Neural progenitor cell (in vitro differentiated cells): ENCODE results near the gene NEK4. TPM values are rescaled to one million over a fixed set of nuclear protein-coding genes. Genes with fewer than 3 reads are reported as not detected.

Experiments used
- DNase-seq: peaks from one replicate; pipeline ENCODE4 v3.0.0-alpha.2; 2016; ENCODE audit warnings: low spot score
- H2AFZ ChIP-seq: fragments of 200-600 bp; sonication (generic); replicated peaks from 2 replicates; pipeline ENCODE4 v1.6.1; 2016; ENCODE audit warnings: antibody characterized with exemption
- H3F3A ChIP-seq: fragments of 200-600 bp; sonication (generic); 2 replicates; pipeline ENCODE4 v1.6.1; 2016; ENCODE audit warnings: antibody characterized with exemption, low read depth
- H3K27ac ChIP-seq: fragments of 200-600 bp; sonication (generic); 2 replicates; pipeline ENCODE4 v1.5.1; 2016; ENCODE audit warnings: mild to moderate bottlenecking
- H3K27me3 ChIP-seq: fragments of 200-600 bp; sonication (generic); 2 replicates; pipeline ENCODE4 v1.6.1; 2016; ENCODE audit warnings: mild to moderate bottlenecking, moderate library complexity
- H3K36me3 ChIP-seq: fragments of 200-600 bp; sonication (generic); 2 replicates; pipeline ENCODE4 v1.5.1; 2016
- H3K4me1 ChIP-seq: fragments of 200-600 bp; sonication (generic); 2 replicates; pipeline ENCODE4 v1.6.1; 2016; ENCODE audit warnings: mixed run types
- H3K4me2 ChIP-seq: fragments of 200-600 bp; sonication (generic); 2 replicates; pipeline ENCODE4 v1.6.1; 2016
- H3K4me3 ChIP-seq: fragments of 200-600 bp; sonication (generic); 2 replicates; pipeline ENCODE4 v1.5.1; 2016
- H3K79me2 ChIP-seq: fragments of 200-600 bp; sonication (generic); 2 replicates; pipeline ENCODE4 v1.6.1; 2016; ENCODE audit warnings: low read depth
- H3K9ac ChIP-seq: fragments of 200-600 bp; sonication (generic); 2 replicates; pipeline ENCODE4 v1.6.1; 2016
- H3K9me3 ChIP-seq: fragments of 200-600 bp; sonication (generic); 2 replicates; pipeline ENCODE4 v1.5.1; 2016; ENCODE audit warnings: low read depth
- H4K20me1 ChIP-seq: fragments of 200-600 bp; sonication (generic); 2 replicates; pipeline ENCODE4 v1.6.1; 2016; ENCODE audit warnings: low read depth
- H3K27ac Mint-ChIP-seq: 3 replicates; pipeline ENCODE4 v1.8.0; 2021; ENCODE audit warnings: mixed read lengths
- H3K27me3 Mint-ChIP-seq: 2 replicates; pipeline ENCODE4 v1.8.0; 2022; ENCODE audit warnings: low read depth, mild to moderate bottlenecking, inconsistent platforms, moderate library complexity, mixed read lengths; ENCODE audit not compliant: insufficient read depth
- H3K36me3 Mint-ChIP-seq: 3 replicates; pipeline ENCODE4 v1.8.0; 2021; ENCODE audit warnings: mixed read lengths
- H3K4me1 Mint-ChIP-seq: 3 replicates; pipeline ENCODE4 v1.8.0; 2021; ENCODE audit warnings: mixed read lengths
- H3K4me3 Mint-ChIP-seq: 3 replicates; pipeline ENCODE4 v1.8.0; 2021; ENCODE audit warnings: mild to moderate bottlenecking, moderate library complexity, mixed read lengths
- H3K9me3 Mint-ChIP-seq: 3 replicates; pipeline ENCODE4 v1.8.0; 2020; ENCODE audit warnings: mixed read lengths
- EZH2 ChIP-seq: fragments of 200-600 bp; sonication (generic); IDR thresholded peaks from 2 replicates; pipeline ENCODE4 v1.6.1; 2017; ENCODE audit warnings: antibody characterized with exemption, mild to moderate bottlenecking, moderate library complexity
- EZH2phosphoT487 ChIP-seq: fragments of 200-600 bp; sonication (generic); IDR thresholded peaks from 2 replicates; pipeline ENCODE4 v1.6.1; 2017; ENCODE audit warnings: antibody characterized with exemption
- total RNA-seq: library from RNA; depleted of rRNA; stranded (reverse); fragments of >200 nt; gene quantifications from 2 replicates; pipeline ENCODE4 v1.2.3, GENCODE V29; 2015; ENCODE audit warnings: low replicate concordance
- TF ChIP-seq, protein P1 (sequence below): fragments of 200-600 bp; sonication (generic); IDR thresholded peaks from 2 replicates; pipeline ENCODE4 v1.5.1; 2017; ENCODE audit warnings: antibody characterized with exemption, mild to moderate bottlenecking

NEK4 gene
- total RNA-seq, 1 donor from 2014 or later = 41.8 TPM

DNA sequence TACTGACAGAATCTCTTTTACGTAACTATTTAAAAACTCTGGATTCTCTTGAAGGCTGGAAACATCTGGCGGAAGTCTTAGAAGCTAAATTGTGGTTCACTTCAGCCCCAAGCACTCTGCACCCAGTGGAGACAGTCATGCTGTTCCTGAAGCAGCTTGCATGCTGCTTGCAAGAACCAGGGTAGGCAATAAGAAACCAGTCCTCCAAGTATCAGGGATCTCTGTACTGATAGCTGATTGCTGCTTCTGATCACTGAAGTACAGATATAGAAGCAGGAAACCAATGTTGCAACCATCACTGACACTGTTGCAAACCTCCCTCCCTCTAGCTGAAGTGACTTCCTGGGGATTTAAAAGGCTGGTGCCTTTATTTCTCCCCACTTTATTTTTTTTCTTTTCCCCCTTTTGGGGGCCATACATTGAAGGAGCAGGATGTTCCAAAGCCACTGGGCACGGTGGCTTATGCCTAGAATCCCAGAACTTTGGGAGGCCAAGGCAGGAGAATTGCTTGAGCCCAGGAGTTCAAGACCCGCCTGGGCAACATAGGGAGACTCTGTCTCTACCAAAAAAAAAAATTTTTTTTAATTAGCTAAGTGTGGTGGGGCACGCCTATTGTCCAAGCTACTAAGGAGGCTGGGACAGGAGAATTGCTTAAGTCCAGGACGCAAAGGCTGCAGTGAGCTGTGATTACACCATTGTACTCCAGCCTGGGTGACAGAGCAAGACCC lies 49.6 kb downstream of the NEK4 start:
- Histone ChIP-seq H3K27me3 (no peaks in the 10 kb centered on the region), H3K4me1 (no peaks in the 10 kb centered on the region), H3K27ac (no peak overlapping the region), H3K36me3 (no peaks in the 10 kb centered on the region), H3K79me2 (no peaks in the 10 kb centered on the region), H3K4me2 (no peak overlapping the region), H3K9me3 (no peaks in the 10 kb centered on the region), H4K20me1 (no peaks in the 10 kb centered on the region), H2AFZ (no peak overlapping the region), H3K9ac (no peak overlapping the region), H3F3A (peaks cover 4% of the 10 kb centered on the region), H3K4me3 (no peak overlapping the region)
- no peak overlapping the region for H3K27ac Mint-ChIP-seq
- no peaks in the 10 kb centered on the region for H3K4me1 Mint-ChIP-seq
- DNase-seq = no peak
- H3K36me3 Mint-ChIP-seq = peaks cover 43% of the 10 kb centered on the region
- peaks cover 3% of the 10 kb centered on the region for H3K27me3 Mint-ChIP-seq
- H3K9me3 Mint-ChIP-seq = peaks cover 11% of the 10 kb centered on the region
- H3K4me3 Mint-ChIP-seq = no peak overlapping the region
- TF ChIP-seq EZH2phosphoT487 (no peak), EZH2 (no peak)
- TF ChIP-seq, protein P1, sequence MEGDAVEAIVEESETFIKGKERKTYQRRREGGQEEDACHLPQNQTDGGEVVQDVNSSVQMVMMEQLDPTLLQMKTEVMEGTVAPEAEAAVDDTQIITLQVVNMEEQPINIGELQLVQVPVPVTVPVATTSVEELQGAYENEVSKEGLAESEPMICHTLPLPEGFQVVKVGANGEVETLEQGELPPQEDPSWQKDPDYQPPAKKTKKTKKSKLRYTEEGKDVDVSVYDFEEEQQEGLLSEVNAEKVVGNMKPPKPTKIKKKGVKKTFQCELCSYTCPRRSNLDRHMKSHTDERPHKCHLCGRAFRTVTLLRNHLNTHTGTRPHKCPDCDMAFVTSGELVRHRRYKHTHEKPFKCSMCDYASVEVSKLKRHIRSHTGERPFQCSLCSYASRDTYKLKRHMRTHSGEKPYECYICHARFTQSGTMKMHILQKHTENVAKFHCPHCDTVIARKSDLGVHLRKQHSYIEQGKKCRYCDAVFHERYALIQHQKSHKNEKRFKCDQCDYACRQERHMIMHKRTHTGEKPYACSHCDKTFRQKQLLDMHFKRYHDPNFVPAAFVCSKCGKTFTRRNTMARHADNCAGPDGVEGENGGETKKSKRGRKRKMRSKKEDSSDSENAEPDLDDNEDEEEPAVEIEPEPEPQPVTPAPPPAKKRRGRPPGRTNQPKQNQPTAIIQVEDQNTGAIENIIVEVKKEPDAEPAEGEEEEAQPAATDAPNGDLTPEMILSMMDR = no peak

DNA sequence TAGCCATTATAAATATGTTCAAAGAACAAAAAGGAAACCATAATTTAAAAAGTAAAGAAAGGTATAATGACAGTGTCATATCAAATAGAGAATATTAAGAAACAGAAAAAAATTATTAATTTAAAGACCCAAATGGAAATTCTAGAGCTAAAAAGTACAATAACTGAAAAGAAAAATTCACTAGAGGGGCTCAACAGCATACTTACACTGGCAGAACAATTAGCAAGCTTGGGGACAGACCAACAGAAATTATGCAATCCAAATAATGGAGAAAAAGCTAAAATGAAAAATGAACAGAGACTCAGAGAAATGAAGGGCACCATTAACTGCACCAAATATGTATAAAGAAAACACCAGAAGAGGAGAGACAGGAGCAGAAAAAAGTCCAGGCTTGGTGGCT lies 51.1 kb downstream of the NEK4 start:
- TF ChIP-seq EZH2 (no peak), EZH2phosphoT487 (no peak)
- TF ChIP-seq, protein P1 = no peak
- H3K27me3 Mint-ChIP-seq = peaks cover 4% of the 10 kb centered on the region
- Histone ChIP-seq H3F3A (peaks cover 19% of the 10 kb centered on the region), H3K4me2 (no peak overlapping the region), H3K4me3 (no peak overlapping the region), H3K27me3 (no peaks in the 10 kb centered on the region), H2AFZ (no peak overlapping the region), H3K9ac (no peak overlapping the region), H4K20me1 (no peaks in the 10 kb centered on the region), H3K9me3 (no peaks in the 10 kb centered on the region), H3K36me3 (no peaks in the 10 kb centered on the region), H3K27ac (no peak overlapping the region), H3K4me1 (no peaks in the 10 kb centered on the region), H3K79me2 (no peaks in the 10 kb centered on the region)
- H3K9me3 Mint-ChIP-seq = peaks cover 9% of the 10 kb centered on the region
- H3K27ac Mint-ChIP-seq = no peak overlapping the region
- H3K36me3 Mint-ChIP-seq = peaks cover 38% of the 10 kb centered on the region
- peaks cover 2% of the 10 kb centered on the region for H3K4me1 Mint-ChIP-seq
- DNase-seq = no peak
- no peak overlapping the region for H3K4me3 Mint-ChIP-seq

DNA sequence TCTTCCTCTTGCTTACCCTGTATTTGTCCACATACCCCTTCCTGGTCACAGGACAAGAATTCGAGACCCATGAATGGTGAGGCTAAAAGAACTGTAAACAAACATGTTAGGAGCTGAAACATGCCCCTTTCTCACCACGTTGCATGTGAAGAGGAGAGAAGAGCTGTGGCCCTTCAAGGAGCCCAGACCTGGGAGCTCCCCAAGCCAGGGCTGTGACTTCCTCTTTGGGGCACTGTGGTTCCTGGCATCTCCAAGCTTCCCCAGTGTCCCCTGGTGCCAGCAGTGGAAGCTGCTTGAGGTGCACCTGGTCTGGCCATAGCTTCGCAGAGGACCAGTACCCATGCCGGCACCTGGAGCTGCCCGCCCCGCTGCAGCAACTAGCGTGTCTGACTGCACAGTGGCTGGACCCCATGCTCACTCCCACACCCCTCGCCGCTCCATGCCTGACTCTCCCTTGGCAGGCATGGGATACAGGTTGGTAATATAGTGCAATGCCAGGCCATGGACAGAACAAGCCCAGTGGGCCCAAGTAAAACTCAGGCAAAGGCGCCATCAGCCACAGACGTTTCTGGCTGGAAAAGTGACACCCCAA lies 54.9 kb downstream of the NEK4 start:
- H3K79me2 ChIP-seq = no peaks in the 10 kb centered on the region
- H3K27ac ChIP-seq = no peak overlapping the region
- peaks cover 45% of the 10 kb centered on the region for H3F3A ChIP-seq
- no peak overlapping the region for H3K27ac Mint-ChIP-seq
- no peak overlapping the region for H2AFZ ChIP-seq
- H3K36me3 ChIP-seq = peaks cover 8% of the 10 kb centered on the region
- H3K36me3 Mint-ChIP-seq = peaks cover 34% of the 10 kb centered on the region
- H3K4me1 Mint-ChIP-seq = peaks cover 2% of the 10 kb centered on the region
- no peaks in the 10 kb centered on the region for H3K9me3 ChIP-seq
- H3K9me3 Mint-ChIP-seq = peaks cover 8% of the 10 kb centered on the region
- H3K4me3 Mint-ChIP-seq = no peak overlapping the region
- peaks cover 3% of the 10 kb centered on the region for H3K4me1 ChIP-seq
- no peak for TF ChIP-seq EZH2phosphoT487
- no peak for TF ChIP-seq EZH2
- TF ChIP-seq, protein P1 = no peak
- no peaks in the 10 kb centered on the region for H3K27me3 ChIP-seq
- H3K27me3 Mint-ChIP-seq = peaks cover 10% of the 10 kb centered on the region
- H3K4me2 ChIP-seq = peak overlapping the region; percentile 74
- no peak for DNase-seq
- no peaks in the 10 kb centered on the region for H4K20me1 ChIP-seq
- H3K4me3 ChIP-seq = no peak overlapping the region
- H3K9ac ChIP-seq = no peak overlapping the region
